HG03064 (cell line): ENCODE data around the gene MAST3.

ENCODE experiments used
- ATAC-seq: cut with Tn5 transposase; IDR thresholded peaks from one replicate; pipeline ENCODE4 v1.9.1; 2021; ENCODE audit warnings: low read depth; ENCODE audit not compliant: unreplicated experiment

The MAST3 gene

GRCh38 chr19:18109733-18110608 lies 12.4 kb downstream of the MAST3 start:
- no peak for ATAC-seq

- ATAC-seq: no peak
Measured at GRCh38 chr19:18110609-18111232, 13.1 kb downstream of the MAST3 start.

- no peak for ATAC-seq
Measured at GRCh38 chr19:18112989-18113478, 15.5 kb downstream of the MAST3 start.

DNA sequence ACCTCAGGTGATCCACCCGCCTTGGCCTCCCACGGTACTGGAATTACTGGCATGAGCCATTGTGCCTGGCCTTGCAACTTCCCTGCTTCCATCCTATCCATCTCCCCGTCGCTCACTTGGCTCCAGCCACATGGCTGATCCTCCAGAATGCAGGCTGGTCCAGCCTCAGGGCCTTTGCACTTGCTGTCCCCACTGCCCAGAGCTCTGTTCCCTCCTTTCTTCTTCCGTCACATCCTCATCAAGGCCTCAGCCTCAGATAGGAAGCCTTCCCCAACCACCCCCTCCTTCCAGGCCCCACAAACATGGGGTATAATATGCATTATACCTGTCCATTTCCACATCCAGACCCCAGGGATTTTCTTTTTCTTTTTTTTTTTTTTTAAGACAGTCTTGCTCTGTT lies 16.2 kb downstream of the MAST3 start:
- ATAC-seq: no peak

DNA sequence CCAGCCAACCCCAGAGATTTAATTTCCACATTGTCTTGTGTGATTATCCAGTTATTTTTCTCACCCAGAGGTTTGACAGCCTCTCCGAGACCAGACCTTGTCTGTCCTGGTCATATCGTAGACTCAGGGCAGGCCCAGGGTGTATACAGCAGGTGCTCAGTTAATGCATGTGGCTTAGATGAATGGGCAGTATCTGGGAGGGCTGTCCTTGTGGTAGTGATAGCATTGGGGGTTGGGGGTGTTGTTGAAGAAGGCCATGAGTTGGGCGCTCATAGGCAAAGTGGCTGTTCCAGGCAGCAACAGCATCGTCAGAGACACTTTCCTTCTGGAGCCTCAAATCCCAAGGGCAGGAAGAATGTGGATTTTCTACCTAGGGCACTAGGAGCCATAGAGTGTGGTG lies 16.9 kb downstream of the MAST3 start:
- no peak for ATAC-seq

DNA sequence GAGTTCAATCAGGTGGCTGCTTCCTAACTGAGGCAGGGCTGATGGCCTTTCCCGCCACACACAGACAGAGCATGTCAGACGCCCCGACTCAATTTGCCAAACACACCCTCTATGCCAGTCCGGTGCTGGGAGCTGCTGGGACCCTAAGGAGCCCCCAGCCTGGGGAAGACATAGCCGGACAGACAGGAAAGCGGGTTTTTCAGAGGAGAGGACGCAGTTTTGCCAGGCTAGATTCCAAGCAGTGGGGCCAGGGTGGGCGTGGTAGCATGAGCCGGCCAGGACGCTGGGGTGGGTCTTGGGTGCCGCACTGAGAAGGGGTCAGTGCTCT lies 19.8 kb downstream of the MAST3 start:
- no peak for ATAC-seq

DNA sequence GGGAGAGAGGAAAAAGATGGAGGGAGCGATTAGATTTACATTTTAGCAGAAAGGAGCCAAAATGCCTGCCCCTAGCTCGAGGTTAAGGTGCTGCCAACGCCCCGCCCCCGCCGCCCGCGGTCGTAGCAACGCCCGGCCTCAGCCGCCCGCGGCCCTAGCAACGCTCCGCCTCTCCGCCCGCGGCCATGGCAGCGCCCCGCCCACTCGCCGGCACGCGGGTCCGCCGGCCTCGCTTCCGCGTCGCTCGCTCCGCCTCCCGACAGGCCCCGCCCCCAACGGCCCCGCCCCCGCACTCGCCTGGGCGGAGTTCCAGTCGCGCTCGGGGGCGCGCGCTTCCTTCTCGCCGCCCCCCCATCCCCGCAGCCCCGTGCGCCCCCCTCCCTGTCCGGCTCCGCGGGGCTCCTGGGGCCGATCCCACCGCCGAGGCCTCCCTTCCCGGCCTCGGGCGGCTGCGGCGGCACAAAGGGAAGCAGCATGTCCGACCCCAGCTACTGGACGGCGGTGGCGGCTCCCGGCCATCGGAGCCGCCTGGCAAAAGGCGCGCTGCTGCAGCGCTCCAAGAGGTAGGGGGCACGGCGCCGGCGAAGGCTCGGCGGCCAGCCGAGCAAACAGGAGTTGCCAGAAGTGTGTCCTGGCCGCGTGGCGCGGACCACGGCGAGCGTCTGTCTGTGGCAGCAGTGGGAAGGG lies 20.3 kb downstream of the MAST3 start:
- peak; percentile 65 for ATAC-seq

DNA sequence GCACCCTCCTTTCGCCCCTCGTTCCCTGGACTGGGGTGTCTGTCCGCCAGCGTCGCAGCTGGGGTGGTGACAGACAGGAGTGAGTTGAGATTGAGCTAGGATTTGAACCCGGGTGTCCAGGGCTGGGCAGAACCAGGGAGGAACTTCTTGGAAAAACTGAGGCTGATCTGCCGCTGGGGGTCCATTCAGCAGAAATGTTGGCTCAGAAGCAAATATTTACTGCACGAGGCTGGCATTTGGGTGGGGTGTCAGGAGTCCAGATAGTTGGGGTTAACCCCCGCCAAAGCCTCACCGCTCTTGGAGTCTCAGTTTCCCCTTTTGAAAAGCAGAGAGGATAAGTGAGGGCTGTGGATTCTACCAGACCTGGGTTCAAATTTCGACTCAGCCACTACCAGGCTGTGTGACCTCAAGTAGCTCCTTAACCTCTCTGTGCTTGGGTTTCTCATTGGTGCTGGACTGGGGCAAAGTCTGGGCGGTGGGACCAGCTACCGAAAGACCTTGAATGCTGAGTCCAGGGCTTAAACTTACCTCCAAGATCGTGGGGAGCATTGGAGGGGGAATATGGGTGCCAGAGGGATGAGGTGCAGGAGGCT lies 20.9 kb downstream of the MAST3 start:
- no peak for ATAC-seq

DNA sequence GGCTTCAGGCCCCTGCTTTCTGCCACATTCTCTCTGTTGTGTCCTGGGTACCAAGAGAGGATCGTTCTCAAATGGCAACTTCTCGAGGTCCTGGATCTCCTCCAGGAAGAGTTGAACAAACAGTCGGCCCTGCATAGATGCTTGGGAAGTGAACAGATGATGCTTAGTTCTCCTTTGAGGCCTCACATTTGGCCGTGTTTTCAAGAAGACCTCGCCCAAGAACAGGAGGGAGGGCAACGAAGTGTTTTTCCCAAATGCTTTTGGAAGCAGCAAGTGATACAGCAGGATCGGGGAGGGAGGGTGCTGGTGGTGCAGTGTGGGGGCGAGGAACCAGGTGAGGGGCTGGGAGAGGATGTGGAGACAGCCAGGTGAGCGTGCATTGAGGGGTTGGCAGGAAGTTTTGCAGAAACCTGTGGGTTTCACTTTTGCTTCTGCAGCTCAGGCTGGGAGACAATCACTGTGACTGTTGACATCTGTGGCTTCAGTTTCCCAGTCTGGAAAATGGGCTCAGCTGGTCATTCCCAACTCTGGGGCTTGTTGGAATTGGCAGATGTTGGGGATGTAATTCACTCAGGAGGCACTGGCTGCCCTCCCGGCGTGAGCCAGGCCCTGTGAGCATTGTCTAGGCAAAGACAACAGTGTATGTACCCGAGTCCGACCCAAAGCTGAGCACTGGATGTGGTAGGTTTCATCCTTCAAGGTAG lies 21.6 kb downstream of the MAST3 start:
- no peak for ATAC-seq

- no peak for ATAC-seq
Measured at GRCh38 chr19:18119717-18120105, 22.1 kb downstream of the MAST3 start.

DNA sequence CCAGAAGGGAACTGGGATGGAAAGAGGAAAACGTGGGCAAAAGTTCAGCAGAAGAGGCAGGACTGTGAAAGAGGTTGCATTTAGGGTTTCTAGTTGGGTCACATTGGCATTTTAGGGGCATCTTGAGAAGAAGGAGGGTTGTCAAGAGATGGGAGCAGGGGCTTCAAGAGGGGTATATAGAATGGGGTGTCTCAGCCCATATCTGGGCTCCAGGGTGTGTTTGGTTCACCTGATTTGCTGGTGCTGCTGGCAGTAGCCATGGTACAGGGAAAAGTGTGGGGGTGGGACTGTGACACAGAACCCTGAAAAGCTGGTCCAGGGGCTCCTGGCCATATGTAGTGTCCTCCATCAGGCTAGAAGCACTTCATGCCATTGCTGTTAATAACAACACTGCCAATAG lies 22.5 kb downstream of the MAST3 start:
- ATAC-seq: no peak

DNA sequence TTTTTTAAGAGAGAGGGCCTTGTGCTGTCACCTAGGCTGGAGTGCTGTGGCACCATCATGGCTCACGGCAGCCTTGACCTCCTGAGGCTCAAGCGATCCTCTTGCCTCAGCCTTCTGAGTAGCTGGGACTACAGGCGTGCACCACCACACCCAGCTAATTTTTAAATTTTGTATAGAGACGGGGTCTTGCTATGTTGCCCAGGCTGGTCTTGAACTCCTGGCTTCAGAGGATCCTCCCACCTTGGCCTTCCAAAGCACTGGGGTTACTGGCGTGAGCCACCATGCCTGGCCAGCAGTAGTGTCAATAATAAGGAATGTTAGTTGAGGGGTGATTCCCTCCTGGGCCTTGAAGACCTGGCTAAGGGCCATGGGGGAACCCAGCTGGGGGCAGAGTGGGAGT lies 23.6 kb downstream of the MAST3 start:
- no peak for ATAC-seq

- ATAC-seq: no peak
Measured at GRCh38 chr19:18122424-18122823, 24.8 kb downstream of the MAST3 start.

DNA sequence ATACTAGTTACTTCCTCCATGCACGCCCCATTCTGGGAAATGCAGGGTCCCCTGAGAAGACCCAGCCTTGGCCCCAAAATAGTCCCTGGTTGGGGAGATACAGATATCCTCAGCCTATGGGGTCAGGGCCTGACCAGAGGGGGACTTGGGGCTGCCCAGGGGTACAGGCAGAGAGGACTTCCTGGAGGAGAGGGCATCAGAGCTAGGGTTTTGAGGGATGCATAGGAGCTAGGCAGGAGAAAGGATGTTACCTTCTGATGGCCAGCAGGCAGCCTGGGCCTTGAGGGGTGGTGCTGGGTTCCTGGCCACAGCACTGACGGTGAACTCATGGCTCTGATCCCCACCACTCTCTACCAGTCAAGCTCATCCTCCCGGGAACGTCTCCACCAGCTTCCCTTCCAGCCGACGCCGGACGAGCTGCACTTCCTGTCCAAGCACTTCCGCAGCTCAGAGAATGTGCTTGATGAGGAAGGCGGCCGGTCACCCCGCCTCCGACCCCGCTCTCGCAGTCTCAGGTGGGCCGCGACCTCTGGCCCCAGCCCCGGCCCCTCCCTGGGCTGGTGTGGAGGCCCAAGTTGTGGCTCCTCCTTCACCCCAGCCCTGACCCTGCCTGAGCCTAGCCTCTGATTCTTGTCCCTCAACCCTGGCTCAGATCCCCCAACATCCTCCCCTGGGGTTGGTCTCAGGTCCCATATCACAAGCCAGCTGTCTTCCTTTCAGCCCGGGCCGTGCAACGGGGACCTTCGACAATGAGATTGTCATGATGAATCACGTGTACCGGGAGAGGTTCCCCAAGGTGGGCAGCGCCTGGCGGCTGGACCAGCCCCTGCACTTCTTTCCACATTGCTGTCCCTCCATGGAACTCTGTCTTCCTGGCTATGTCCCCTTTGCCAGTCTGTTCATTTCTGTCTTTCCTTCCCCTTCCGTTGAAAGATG lies 25.6 kb downstream of the MAST3 start:
- no peak for ATAC-seq

- no peak for ATAC-seq
Measured at GRCh38 chr19:18123819-18124218, 26.2 kb downstream of the MAST3 start.

- ATAC-seq: no peak
Measured at GRCh38 chr19:18126097-18126496, 28.5 kb downstream of the MAST3 start.

- no peak for ATAC-seq
Measured at GRCh38 chr19:18128044-18128443, 30.5 kb downstream of the MAST3 start.

- no peak for ATAC-seq
Measured at GRCh38 chr19:18128805-18129204, 31.2 kb downstream of the MAST3 start.

- ATAC-seq: no peak
Measured at GRCh38 chr19:18130523-18131242, 33.1 kb downstream of the MAST3 start.
